WTC11 (cell line): ENCODE results near the gene RPS24. TPM values are rescaled to one million over a fixed set of nuclear protein-coding genes. Genes with fewer than 3 reads are reported as not detected.

Experiments
- ATAC-seq: fragments of 200-7000 bp; cut with Tn5 transposase; 2 replicates; pipeline ENCODE4 v1.10.0; 2021; ENCODE audit warnings: mild to moderate bottlenecking, moderate library complexity
- CTCF ChIA-PET: fragments of 300-600 bp; sonication (Branson Sonifier 250); formaldehyde crosslinking; loops from one replicate; lab custom pipeline; 2021; ENCODE audit warnings: antibody characterized with exemption; lab: Charles Lee
- POLR2A ChIA-PET: fragments of 350-600 bp; sonication (Branson Sonifier 250); formaldehyde crosslinking; loops from one replicate; lab custom pipeline; 2021; ENCODE audit warnings: antibody characterized with exemption; lab: Charles Lee
- DNase-seq: peaks from one replicate; pipeline ENCODE4 v3.0.0; 2021; ENCODE audit warnings: low spot score
- H3K27ac Mint-ChIP-seq: 2 replicates; pipeline ENCODE4 v1.8.0; 2021; ENCODE audit warnings: mixed read lengths
- H3K27me3 Mint-ChIP-seq: 2 replicates; pipeline ENCODE4 v1.8.0; 2021; ENCODE audit warnings: low read depth, mild to moderate bottlenecking, moderate library complexity, mixed read lengths
- H3K36me3 Mint-ChIP-seq: 2 replicates; pipeline ENCODE4 v1.8.0; 2021; ENCODE audit warnings: mixed read lengths
- H3K4me1 Mint-ChIP-seq: 2 replicates; pipeline ENCODE4 v1.8.0; 2022; ENCODE audit warnings: mixed read lengths
- H3K4me3 Mint-ChIP-seq: 2 replicates; pipeline ENCODE4 v1.8.0; 2021; ENCODE audit warnings: mild to moderate bottlenecking, moderate library complexity, mixed read lengths
- H3K9me3 Mint-ChIP-seq: 2 replicates; pipeline ENCODE4 v1.8.0; 2021; ENCODE audit warnings: mixed read lengths
- AR ChIP-seq: fragments of 250-450 bp; sonication (Bioruptor Pico); IDR thresholded peaks from 2 replicates; pipeline ENCODE4 v1.9.0; 2021; ENCODE audit warnings: mild to moderate bottlenecking
- ATF2 ChIP-seq: sonication (generic); formaldehyde crosslinking; IDR thresholded peaks from 2 replicates; pipeline ENCODE4 v1.8.1; 2022; ENCODE audit warnings: low read depth, missing genetic modification reagents, borderline replicate concordance
- CDX4 ChIP-seq: fragments of 250-450 bp; sonication (Bioruptor Pico); IDR thresholded peaks from 2 replicates; pipeline ENCODE4 v1.9.0; 2021; ENCODE audit warnings: moderate library complexity, mild to moderate bottlenecking, inconsistent platforms, borderline replicate concordance
- CREM ChIP-seq: sonication (generic); formaldehyde crosslinking; IDR thresholded peaks from 2 replicates; pipeline ENCODE4 v1.8.1; 2022; ENCODE audit warnings: mild to moderate bottlenecking, missing genetic modification reagents, moderate library complexity
- ESRRA ChIP-seq: sonication (generic); formaldehyde crosslinking; IDR thresholded peaks from 2 replicates; pipeline ENCODE4 v1.8.1; 2022; ENCODE audit warnings: mild to moderate bottlenecking, missing genetic modification reagents, borderline replicate concordance
- ETV6 ChIP-seq: sonication (generic); formaldehyde crosslinking; IDR thresholded peaks from 2 replicates; pipeline ENCODE4 v1.8.1; 2022; ENCODE audit warnings: mild to moderate bottlenecking, missing genetic modification reagents
- IRF2 ChIP-seq: sonication (generic); formaldehyde crosslinking; IDR thresholded peaks from 2 replicates; pipeline ENCODE4 v1.8.0; 2022; ENCODE audit warnings: low read depth, missing genetic modification reagents, borderline replicate concordance
- JAZF1 ChIP-seq: fragments of 250-450 bp; sonication (Bioruptor Pico); IDR thresholded peaks from 2 replicates; pipeline ENCODE4 v1.9.0; 2021; ENCODE audit warnings: moderate library complexity, mild to moderate bottlenecking, inconsistent platforms
- MYBL2 ChIP-seq: sonication (generic); formaldehyde crosslinking; IDR thresholded peaks from 2 replicates; pipeline ENCODE4 v1.8.1; 2023; ENCODE audit warnings: mild to moderate bottlenecking, moderate library complexity, missing genetic modification reagents
- NFATC4 ChIP-seq: fragments of 250-450 bp; sonication (Bioruptor Pico); IDR thresholded peaks from 2 replicates; pipeline ENCODE4 v1.9.0; 2021; ENCODE audit warnings: mild to moderate bottlenecking
- NFYB ChIP-seq: sonication (generic); formaldehyde crosslinking; conservative IDR thresholded peaks from 2 replicates; pipeline ENCODE4 v1.8.0; 2022; ENCODE audit warnings: low read depth, missing genetic modification reagents
- PREB ChIP-seq: sonication (generic); formaldehyde crosslinking; IDR thresholded peaks from 2 replicates; pipeline ENCODE4 v1.8.1; 2022; ENCODE audit warnings: mild to moderate bottlenecking, missing genetic modification reagents, moderate library complexity, borderline replicate concordance
- SOX15 ChIP-seq: fragments of 250-450 bp; sonication (Bioruptor Pico); IDR thresholded peaks from 2 replicates; pipeline ENCODE4 v1.9.0; 2021; ENCODE audit warnings: mild to moderate bottlenecking
- TCF7 ChIP-seq: sonication (generic); formaldehyde crosslinking; IDR thresholded peaks from 2 replicates; pipeline ENCODE4 v1.8.0; 2022; ENCODE audit warnings: mild to moderate bottlenecking, low read depth, missing genetic modification reagents, moderate library complexity
- ZBTB43 ChIP-seq: sonication (generic); formaldehyde crosslinking; IDR thresholded peaks from 2 replicates; pipeline ENCODE4 v1.8.1; 2023; ENCODE audit warnings: mild to moderate bottlenecking, missing genetic modification reagents
- ZNF121 ChIP-seq: sonication (generic); formaldehyde crosslinking; IDR thresholded peaks from 2 replicates; pipeline ENCODE4 v1.8.0; 2023; ENCODE audit warnings: missing genetic modification reagents
- ZNF263 ChIP-seq: sonication (generic); formaldehyde crosslinking; IDR thresholded peaks from 2 replicates; pipeline ENCODE4 v1.8.1; 2022; ENCODE audit warnings: low read depth, mild to moderate bottlenecking, moderate library complexity, missing genetic modification reagents
- ZNF416 ChIP-seq: fragments of 250-450 bp; sonication (Bioruptor Pico); IDR thresholded peaks from 2 replicates; pipeline ENCODE4 v1.9.0; 2021; ENCODE audit warnings: mild to moderate bottlenecking, inconsistent platforms
- total RNA-seq: library from RNA; stranded (reverse); gene quantifications from 3 replicates; pipeline ENCODE4 v1.2.3, GENCODE V29; 2021
- TF ChIP-seq, protein P1 (sequence below): sonication (generic); formaldehyde crosslinking; IDR thresholded peaks from 2 replicates; pipeline ENCODE4 v1.8.0; 2023; ENCODE audit warnings: missing genetic modification reagents, mild to moderate bottlenecking, borderline replicate concordance
- TF ChIP-seq, protein P2 (sequence below): fragments of 250-450 bp; sonication (Bioruptor Pico); IDR thresholded peaks from 2 replicates; pipeline ENCODE4 v1.8.0; 2021; ENCODE audit warnings: mild to moderate bottlenecking
- TF ChIP-seq, protein P3 (sequence below): sonication (generic); formaldehyde crosslinking; conservative IDR thresholded peaks from 2 replicates; pipeline ENCODE4 v1.8.1; 2022; ENCODE audit warnings: mild to moderate bottlenecking, missing genetic modification reagents

The RPS24 gene
- total RNA-seq, 1 experiment from 2014 or later: 1,819 TPM

DNA sequence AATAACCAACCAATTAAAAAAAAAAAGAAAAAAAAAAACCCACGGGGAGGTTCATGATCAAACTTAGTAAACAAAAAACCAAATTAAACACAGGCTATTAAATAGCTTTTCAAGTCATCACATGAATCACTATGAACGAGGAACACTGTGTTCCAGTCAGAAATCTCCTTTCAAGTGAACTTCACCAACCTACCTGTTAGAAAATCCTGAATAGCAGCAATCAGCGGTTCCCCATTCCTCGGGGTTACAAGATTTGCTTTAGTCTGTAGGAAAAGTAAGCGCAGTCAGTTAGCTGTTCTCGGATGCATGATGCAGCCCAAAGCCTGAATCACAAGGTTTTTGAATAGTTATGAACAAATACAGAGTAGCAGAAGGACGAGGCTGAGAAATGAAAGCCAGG lies 23.4 kb upstream of the RPS24 start (continued):
- TF ChIP-seq ZNF121 (CRISPR knock-in tag) (no peak), CREM (CRISPR knock-in tag) (no peak)
- TF ChIP-seq, protein P1, sequence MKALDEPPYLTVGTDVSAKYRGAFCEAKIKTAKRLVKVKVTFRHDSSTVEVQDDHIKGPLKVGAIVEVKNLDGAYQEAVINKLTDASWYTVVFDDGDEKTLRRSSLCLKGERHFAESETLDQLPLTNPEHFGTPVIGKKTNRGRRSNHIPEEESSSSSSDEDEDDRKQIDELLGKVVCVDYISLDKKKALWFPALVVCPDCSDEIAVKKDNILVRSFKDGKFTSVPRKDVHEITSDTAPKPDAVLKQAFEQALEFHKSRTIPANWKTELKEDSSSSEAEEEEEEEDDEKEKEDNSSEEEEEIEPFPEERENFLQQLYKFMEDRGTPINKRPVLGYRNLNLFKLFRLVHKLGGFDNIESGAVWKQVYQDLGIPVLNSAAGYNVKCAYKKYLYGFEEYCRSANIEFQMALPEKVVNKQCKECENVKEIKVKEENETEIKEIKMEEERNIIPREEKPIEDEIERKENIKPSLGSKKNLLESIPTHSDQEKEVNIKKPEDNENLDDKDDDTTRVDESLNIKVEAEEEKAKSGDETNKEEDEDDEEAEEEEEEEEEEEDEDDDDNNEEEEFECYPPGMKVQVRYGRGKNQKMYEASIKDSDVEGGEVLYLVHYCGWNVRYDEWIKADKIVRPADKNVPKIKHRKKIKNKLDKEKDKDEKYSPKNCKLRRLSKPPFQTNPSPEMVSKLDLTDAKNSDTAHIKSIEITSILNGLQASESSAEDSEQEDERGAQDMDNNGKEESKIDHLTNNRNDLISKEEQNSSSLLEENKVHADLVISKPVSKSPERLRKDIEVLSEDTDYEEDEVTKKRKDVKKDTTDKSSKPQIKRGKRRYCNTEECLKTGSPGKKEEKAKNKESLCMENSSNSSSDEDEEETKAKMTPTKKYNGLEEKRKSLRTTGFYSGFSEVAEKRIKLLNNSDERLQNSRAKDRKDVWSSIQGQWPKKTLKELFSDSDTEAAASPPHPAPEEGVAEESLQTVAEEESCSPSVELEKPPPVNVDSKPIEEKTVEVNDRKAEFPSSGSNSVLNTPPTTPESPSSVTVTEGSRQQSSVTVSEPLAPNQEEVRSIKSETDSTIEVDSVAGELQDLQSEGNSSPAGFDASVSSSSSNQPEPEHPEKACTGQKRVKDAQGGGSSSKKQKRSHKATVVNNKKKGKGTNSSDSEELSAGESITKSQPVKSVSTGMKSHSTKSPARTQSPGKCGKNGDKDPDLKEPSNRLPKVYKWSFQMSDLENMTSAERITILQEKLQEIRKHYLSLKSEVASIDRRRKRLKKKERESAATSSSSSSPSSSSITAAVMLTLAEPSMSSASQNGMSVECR (CRISPR knock-in tag): no peak

GRCh38 chr10:78011065-78011464 lies 22.6 kb upstream of the RPS24 start:
- TF ChIP-seq MYBL2 (CRISPR knock-in tag) (no peak), SOX15 (CRISPR knock-in tag) (no peak), AR (CRISPR knock-in tag) (no peak), ZNF263 (CRISPR knock-in tag) (no peak), ZNF416 (no peak), IRF2 (CRISPR knock-in tag) (no peak), TCF7 (CRISPR knock-in tag) (no peak), NFATC4 (CRISPR knock-in tag) (no peak), ZBTB43 (CRISPR knock-in tag) (no peak), ESRRA (CRISPR knock-in tag) (no peak), PREB (CRISPR knock-in tag) (no peak), CDX4 (CRISPR knock-in tag) (no peak), JAZF1 (CRISPR knock-in tag) (no peak), ETV6 (CRISPR knock-in tag) (no peak), ATF2 (no peak), NFYB (CRISPR knock-in tag) (no peak)
- TF ChIP-seq, protein P2, sequence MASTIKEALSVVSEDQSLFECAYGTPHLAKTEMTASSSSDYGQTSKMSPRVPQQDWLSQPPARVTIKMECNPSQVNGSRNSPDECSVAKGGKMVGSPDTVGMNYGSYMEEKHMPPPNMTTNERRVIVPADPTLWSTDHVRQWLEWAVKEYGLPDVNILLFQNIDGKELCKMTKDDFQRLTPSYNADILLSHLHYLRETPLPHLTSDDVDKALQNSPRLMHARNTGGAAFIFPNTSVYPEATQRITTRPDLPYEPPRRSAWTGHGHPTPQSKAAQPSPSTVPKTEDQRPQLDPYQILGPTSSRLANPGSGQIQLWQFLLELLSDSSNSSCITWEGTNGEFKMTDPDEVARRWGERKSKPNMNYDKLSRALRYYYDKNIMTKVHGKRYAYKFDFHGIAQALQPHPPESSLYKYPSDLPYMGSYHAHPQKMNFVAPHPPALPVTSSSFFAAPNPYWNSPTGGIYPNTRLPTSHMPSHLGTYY (CRISPR knock-in tag): no peak
- TF ChIP-seq, protein P3, sequence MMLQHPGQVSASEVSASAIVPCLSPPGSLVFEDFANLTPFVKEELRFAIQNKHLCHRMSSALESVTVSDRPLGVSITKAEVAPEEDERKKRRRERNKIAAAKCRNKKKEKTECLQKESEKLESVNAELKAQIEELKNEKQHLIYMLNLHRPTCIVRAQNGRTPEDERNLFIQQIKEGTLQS (CRISPR knock-in tag): no peak
- ATAC-seq (no peak), DNase-seq (no peak)
- POLR2A ChIA-PET: no interaction called here
- H3K4me3 Mint-ChIP-seq: no peak overlapping the region
- CTCF ChIA-PET: interaction anchor here (1.4 kb wide), 1 partner anchor 37 kb away, joined by 4 read pairs; no protein-coding TSS in a partner anchor
- no peak overlapping the region for H3K27ac Mint-ChIP-seq
- no peaks in the 10 kb centered on the region for H3K4me1 Mint-ChIP-seq
- no peaks in the 10 kb centered on the region for H3K9me3 Mint-ChIP-seq
- H3K27me3 Mint-ChIP-seq: no peaks in the 10 kb centered on the region
- peaks cover 81% of the 10 kb centered on the region for H3K36me3 Mint-ChIP-seq
